Measurements from ENCODE around the gene GABRR3.

Gene GABRR3

GRCh38 chr3:98035208-98035607, at the start of gene GABRR3:
GABRR3 (minus strand) TSS chr3:98035315; CDS start chr3:98034987, 328 bp downstream.
- no peak for DNase-seq (ENCODE audit: low read depth)

GRCh38 chr3:98073486-98073885, 38.4 kb upstream of the GABRR3 start:
- DNase-seq (ENCODE audit: low read depth), result no peak

GRCh38 chr3:98070840-98071239, 35.7 kb upstream of the GABRR3 start:
- no peak for DNase-seq (ENCODE audit: low read depth)

- DNase-seq (ENCODE audit: low read depth), result no peak
These were observed 33.7 kb upstream of the GABRR3 start for GRCh38 chr3:98068824-98069223.

GRCh38 chr3:98058244-98058960, 23.3 kb upstream of the GABRR3 start:
- DNase-seq (ENCODE audit: low read depth), result no peak

- DNase-seq (ENCODE audit: low read depth), result no peak
These were observed 22.5 kb upstream of the GABRR3 start for GRCh38 chr3:98057631-98058030.

GRCh38 chr3:98056035-98056434, 20.9 kb upstream of the GABRR3 start:
- no peak for DNase-seq (ENCODE audit: low read depth)

GRCh38 chr3:98049271-98049670, 14.2 kb upstream of the GABRR3 start:
- DNase-seq (ENCODE audit: low read depth), result no peak

- DNase-seq (ENCODE audit: low read depth), result no peak
These were observed 13.5 kb upstream of the GABRR3 start for GRCh38 chr3:98048586-98048985.

- DNase-seq (ENCODE audit: low read depth), result no peak
These were observed 6.2 kb upstream of the GABRR3 start for GRCh38 chr3:98041350-98041749.

GRCh38 chr3:98039322-98040024, 4.4 kb upstream of the GABRR3 start:
- peak; percentile 39 for DNase-seq (ENCODE audit: low read depth)

- DNase-seq (ENCODE audit: low read depth), result no peak
These were observed 3.8 kb upstream of the GABRR3 start for GRCh38 chr3:98038876-98039275.

GRCh38 chr3:98038286-98038685, 3.2 kb upstream of the GABRR3 start:
- DNase-seq (ENCODE audit: low read depth), result no peak

- no peak for DNase-seq (ENCODE audit: low read depth)
These were observed 629 bp downstream of the GABRR3 start for GRCh38 chr3:98034486-98034885.

- no peak for DNase-seq (ENCODE audit: low read depth)
These were observed 1.1 kb downstream of the GABRR3 start for GRCh38 chr3:98034036-98034435.

GRCh38 chr3:98032904-98033303, 2.2 kb downstream of the GABRR3 start:
- DNase-seq (ENCODE audit: low read depth), result no peak

GRCh38 chr3:98032265-98032664, 2.9 kb downstream of the GABRR3 start:
- no peak for DNase-seq (ENCODE audit: low read depth)

- no peak for DNase-seq (ENCODE audit: low read depth)
These were observed 6.0 kb downstream of the GABRR3 start for GRCh38 chr3:98029083-98029482.

- no peak for DNase-seq (ENCODE audit: low read depth)
These were observed 8.0 kb downstream of the GABRR3 start for GRCh38 chr3:98027085-98027446.

GRCh38 chr3:98026425-98027084, 8.6 kb downstream of the GABRR3 start:
- DNase-seq (ENCODE audit: low read depth), result no peak

- DNase-seq (ENCODE audit: low read depth), result no peak
These were observed 9.6 kb downstream of the GABRR3 start for GRCh38 chr3:98025392-98025945.

GRCh38 chr3:98022978-98023820, 11.9 kb downstream of the GABRR3 start:
- DNase-seq (ENCODE audit: low read depth), result peak; percentile 54

Measured in T-helper 22 cell (primary cell).